Kidney (tissue), 22 donors: ENCODE data around the gene CNTN1. TPM values are rescaled to one million over a fixed set of nuclear protein-coding genes. Genes with fewer than 3 reads are reported as not detected.

ENCODE experiments used
- DNase-seq, 5 donors: peaks; one replicate each; pipeline ENCODE4 v3.0.0-alpha.2; 2013 to 2020
- FAIRE-seq: peaks from 2 replicates; lab custom pipeline; 2012; peaks lifted over from hg19 to GRCh38; lab: Jason Lieb, UNC
- H3K27ac ChIP-seq, 2 donors: one replicate each; pipeline ENCODE4 v1.7.0; 2013; ENCODE audit warnings: low read depth in 2 of 2, low read length in 2 of 2, inconsistent platforms in 1 of 2
- H3K27me3 ChIP-seq: one replicate; pipeline ENCODE4 v1.7.1; 2013; ENCODE audit warnings: low read length, inconsistent platforms; ENCODE audit not compliant: control insufficient read depth, insufficient read depth
- H3K36me3 ChIP-seq, 3 donors: one replicate each; pipeline versions ENCODE4 v1.7.0 to v1.7.1; 2013; ENCODE audit warnings: low read length in 3 of 3, control low read depth in 1 of 3, inconsistent platforms in 1 of 3; ENCODE audit not compliant: insufficient read depth in 3 of 3, control insufficient read depth in 2 of 3
- H3K4me1 ChIP-seq, 3 donors: one replicate each; pipeline versions ENCODE4 v1.7.0 to v1.7.1; 2013; ENCODE audit warnings: low read length in 3 of 3, inconsistent platforms in 1 of 3, low read depth in 1 of 3; ENCODE audit not compliant: control insufficient read depth in 2 of 3, insufficient read depth in 2 of 3
- H3K4me3 ChIP-seq, 3 donors: one replicate each; pipeline versions ENCODE4 v1.7.0 to v1.8.1; 2013; ENCODE audit warnings: low read length in 3 of 3, control low read depth in 1 of 3, inconsistent platforms in 1 of 3
- H3K9ac ChIP-seq, 3 donors: one replicate each; pipeline versions ENCODE4 v1.7.0 to v1.7.1; 2013; ENCODE audit warnings: low read length in 3 of 3, control low read depth in 1 of 3, inconsistent platforms in 1 of 3
- H3K9me3 ChIP-seq, 3 donors: one replicate each; pipeline versions ENCODE4 v1.7.0 to v1.7.1; 2013; ENCODE audit warnings: low read length in 3 of 3, control low read depth in 1 of 3, inconsistent platforms in 1 of 3; ENCODE audit not compliant: control insufficient read depth in 2 of 3, insufficient read depth in 1 of 3
- CTCF ChIP-seq: IDR thresholded peaks from 3 replicates; pipeline ENCODE4 v1.5.1; 2012; ENCODE audit warnings: mild to moderate bottlenecking, moderate library complexity, borderline replicate concordance; ENCODE audit not compliant: insufficient read depth; ENCODE audit errors: extremely low read depth
- intact Hi-C: fragments of 100-400 bp; cut with DNase I; formaldehyde crosslinking; loops from one replicate; pipeline ENCODE4 v1.11.1; 2022
- long read RNA-seq, 10 donors: library from polyadenylated mRNA in 1 of 10; unstranded in 1 of 10; transcript quantifications; one replicate each; pipeline ENCODE4 v2.0.0 and lab custom pipeline, GENCODE V29; 2021 to 2026
- polyA plus RNA-seq: library from polyadenylated mRNA; stranded (reverse); fragments of 350-450 nt; fragmentation: Illumina TruSeq; extraction: RNeasy Lipid Tissue Mini Kit (QIAGEN cat#74804); gene quantifications from one replicate; pipeline ENCODE4 v1.2.3, GENCODE V29; 2014; ENCODE audit warnings: low read depth, low replicate concordance; ENCODE audit not compliant: insufficient read depth
- total RNA-seq: library from RNA; stranded (reverse); fragmentation: NEBNext Ultra II Directional; extraction: Animal tissue kit (Norgen Biotek cat#: 25700); gene quantifications from one replicate; pipeline ENCODE4 v1.2.1, GENCODE V29; 2021
- donor health status: control.
- donor health status: control.
- donor health status: control.
- donor health status: control.
- donor health status: control.
- donor health status: DM: yes; HTN: yes; CAD: no.
- donor health status: Normal renal cell carcinoma (clear cell type).

The CNTN1 gene
- total RNA-seq = 9.9 TPM
- polyA plus RNA-seq = 6.3 TPM
- long read RNA-seq, donor 1 = 0 reads
- long read RNA-seq, donor 2, full-length matches to known transcripts = 2 of 2 reads
- long read RNA-seq, donor 2, partial matches to known transcripts = 0 of 2 reads
- long read RNA-seq, donor 2, other reads (novel, unspliced or antisense) = 0 of 2 reads
- long read RNA-seq, donor 3, full-length matches to known transcripts = 5 of 5 reads
- long read RNA-seq, donor 3, partial matches to known transcripts = 0 of 5 reads
- long read RNA-seq, donor 3, other reads (novel, unspliced or antisense) = 0 of 5 reads
- long read RNA-seq, donor 4, full-length matches to known transcripts = 2 of 2 reads
- long read RNA-seq, donor 4, partial matches to known transcripts = 0 of 2 reads
- long read RNA-seq, donor 4, other reads (novel, unspliced or antisense) = 0 of 2 reads
- long read RNA-seq, donor 5 = 0 reads
- long read RNA-seq, donor 6, full-length matches to known transcripts = 2 of 2 reads
- long read RNA-seq, donor 6, partial matches to known transcripts = 0 of 2 reads
- long read RNA-seq, donor 6, other reads (novel, unspliced or antisense) = 0 of 2 reads
- long read RNA-seq, donor 7, full-length matches to known transcripts = 3 of 4 reads
- long read RNA-seq, donor 7, partial matches to known transcripts = 0 of 4 reads
- long read RNA-seq, donor 7, other reads (novel, unspliced or antisense) = 1 of 4 reads
- long read RNA-seq, donor 8 = 0 reads
- long read RNA-seq, donor 9 = 0 reads
- long read RNA-seq, donor 10, full-length matches to known transcripts = 2 of 2 reads
- long read RNA-seq, donor 10, partial matches to known transcripts = 0 of 2 reads
- long read RNA-seq, donor 10, other reads (novel, unspliced or antisense) = 0 of 2 reads

GRCh38 chr12:40691913-40692764 lies at the start of gene CNTN1:
TSS of gene CNTN1 (plus strand) at chr12:40692439.
- DNase-seq (peak; percentile 88 to 95 (median 89)), FAIRE-seq (no peak)
- H3K27me3 ChIP-seq = peaks cover 4% of the 10 kb centered on the region
- H3K9ac ChIP-seq = peak within 1 kb of the TSS; percentile 17 to 67 (median 59)
- intact Hi-C loops = no loop called here
- H3K36me3 ChIP-seq = no peaks in the 10 kb centered on the region
- H3K9me3 ChIP-seq = no peaks in the 10 kb centered on the region
- peak within 1 kb of the TSS; percentile 53 to 73 (median 72) for H3K4me3 ChIP-seq
- peaks cover 0 to 3% (median 0%) of the 10 kb centered on the region in 3 donors for H3K4me1 ChIP-seq
- H3K27ac ChIP-seq = no peak within 1 kb of the TSS
- no peak for TF ChIP-seq CTCF

DNA sequence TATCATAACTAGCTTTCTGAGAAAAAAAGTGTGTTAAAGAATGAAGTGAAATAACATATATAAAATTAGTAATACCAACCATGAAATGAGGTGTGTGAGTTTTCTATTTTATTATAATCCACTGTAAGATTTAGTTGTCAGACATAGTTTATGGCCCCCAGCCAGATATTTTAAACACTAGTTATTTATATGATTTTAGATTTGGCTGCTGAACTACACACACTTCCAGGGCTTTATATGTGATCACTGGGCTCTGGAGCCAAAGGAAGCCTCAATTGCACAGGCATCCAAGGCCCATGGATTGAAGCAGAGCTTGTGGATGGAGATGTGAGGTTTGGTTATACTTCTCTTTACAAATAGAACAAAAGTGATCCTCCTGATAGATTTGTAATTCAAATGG lies 48.7 kb upstream of the CNTN1 start:
- Histone ChIP-seq H3K27me3 (no peaks in the 10 kb centered on the region), H3K9ac (no peak overlapping the region), H3K27ac (no peak overlapping the region), H3K9me3 (no peaks in the 10 kb centered on the region), H3K36me3 (no peaks in the 10 kb centered on the region), H3K4me3 (no peak overlapping the region), H3K4me1 (no peaks in the 10 kb centered on the region)
- TF ChIP-seq CTCF = no peak
- FAIRE-seq (no peak), DNase-seq (no peak)
- intact Hi-C loops = no loop called here

GRCh38 chr12:40643976-40644375 lies 48.3 kb upstream of the CNTN1 start:
- no peak for FAIRE-seq
- no peak for TF ChIP-seq CTCF
- H3K4me3 ChIP-seq = no peak overlapping the region
- intact Hi-C loops = no loop called here
- no peak overlapping the region for H3K27ac ChIP-seq
- H3K9ac ChIP-seq = no peak overlapping the region
- H3K36me3 ChIP-seq = no peaks in the 10 kb centered on the region
- H3K27me3 ChIP-seq = no peaks in the 10 kb centered on the region
- no peaks in the 10 kb centered on the region for H3K4me1 ChIP-seq
- no peak for DNase-seq
- H3K9me3 ChIP-seq = no peaks in the 10 kb centered on the region
